SK-N-SH (cell line): ENCODE data around the gene DPF3.

Experiments used
- CHD2 ChIP-seq: fragments of 150-350 bp; IDR thresholded peaks from 2 replicates; pipeline ENCODE4 v1.6.1; 2018; ENCODE audit warnings: low read length; ENCODE audit not compliant: partially characterized antibody
- ELF1 ChIP-seq: IDR thresholded peaks from 2 replicates; pipeline ENCODE4 v1.4.0; 2012
- EP300 ChIP-seq, 2 experiments: IDR thresholded peaks; 2 replicates each; pipeline versions ENCODE4 v1.4.0 to v1.6.1; 2012; ENCODE audit warnings: borderline replicate concordance in 1 of 2, low read depth in 1 of 2, low read length in 1 of 2
- JUND ChIP-seq: IDR thresholded peaks from 2 replicates; pipeline ENCODE4 v1.4.0; 2012
- MXI1 ChIP-seq: IDR thresholded peaks from 2 replicates; pipeline ENCODE4 v1.6.1; 2012; ENCODE audit warnings: mild to moderate bottlenecking, low read depth, low read length, improper control_type of control experiment
- RAD21 ChIP-seq: IDR thresholded peaks from 2 replicates; pipeline ENCODE4 v1.6.1; 2012; ENCODE audit warnings: mild to moderate bottlenecking, low read length
- REST ChIP-seq: IDR thresholded peaks from 2 replicates; pipeline ENCODE4 v1.6.1; 2012; ENCODE audit warnings: mild to moderate bottlenecking, low read depth, low read length, moderate library complexity
- RFX5 ChIP-seq: IDR thresholded peaks from 2 replicates; pipeline ENCODE4 v1.6.1; 2012; ENCODE audit warnings: mild to moderate bottlenecking, improper control_type of control experiment, low read length
- SMC3 ChIP-seq: IDR thresholded peaks from 2 replicates; pipeline ENCODE4 v1.6.1; 2012; ENCODE audit warnings: low read depth, low read length, improper control_type of control experiment
- TAF1 ChIP-seq: IDR thresholded peaks from 2 replicates; pipeline ENCODE4 v1.6.1; 2012; ENCODE audit warnings: low read depth, mild to moderate bottlenecking, low read length, moderate library complexity, borderline replicate concordance
- TEAD4 ChIP-seq: IDR thresholded peaks from 2 replicates; pipeline ENCODE4 v1.4.0; 2012; ENCODE audit warnings: mild to moderate bottlenecking, borderline replicate concordance; ENCODE audit not compliant: insufficient read depth
- YY1 ChIP-seq: IDR thresholded peaks from 2 replicates; pipeline ENCODE4 v1.4.0; 2012; ENCODE audit warnings: low read depth, mild to moderate bottlenecking
- TF ChIP-seq, protein P1 (sequence below): fragments of 200-600 bp; sonication (generic); IDR thresholded peaks from 2 replicates; pipeline ENCODE4 v1.6.1; 2017; ENCODE audit warnings: antibody characterized with exemption, mild to moderate bottlenecking, moderate library complexity
- TF ChIP-seq, protein P2 (sequence below): IDR thresholded peaks from 2 replicates; pipeline ENCODE4; 2012

DNA sequence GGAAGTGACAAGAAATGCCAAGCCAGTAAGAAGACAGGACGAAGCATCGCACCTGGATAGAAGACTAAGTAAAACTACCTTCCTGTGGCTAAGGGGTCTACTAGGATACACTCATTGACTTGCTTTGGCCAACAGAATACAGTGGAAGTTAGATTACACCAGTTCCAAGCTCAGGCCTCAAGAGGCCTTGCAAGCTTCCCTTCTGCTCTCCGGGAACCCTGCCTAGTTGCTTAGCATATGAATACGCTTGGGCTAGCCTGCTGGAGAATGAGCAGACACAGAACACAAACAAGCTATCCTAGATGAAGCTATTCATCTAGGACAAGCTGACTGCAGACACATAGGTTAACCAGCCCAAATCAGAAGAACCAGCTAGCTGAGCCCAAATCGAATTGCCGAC, 97.0 kb downstream of the DPF3 start:
- TF ChIP-seq TAF1 (no peak), REST (no peak), MXI1 (no peak), YY1 (no peak), ELF1 (no peak), EP300 (IDR thresholded peaks at IDR 0.05; ENCODE audit: borderline replicate concordance in 1 of 2, low read depth in 1 of 2, low read length in 1 of 2) (no peak), CHD2 (no peak), TEAD4 (no peak), SMC3 (no peak), RAD21 (no peak), JUND (no peak), RFX5 (no peak)
- TF ChIP-seq, protein P1, sequence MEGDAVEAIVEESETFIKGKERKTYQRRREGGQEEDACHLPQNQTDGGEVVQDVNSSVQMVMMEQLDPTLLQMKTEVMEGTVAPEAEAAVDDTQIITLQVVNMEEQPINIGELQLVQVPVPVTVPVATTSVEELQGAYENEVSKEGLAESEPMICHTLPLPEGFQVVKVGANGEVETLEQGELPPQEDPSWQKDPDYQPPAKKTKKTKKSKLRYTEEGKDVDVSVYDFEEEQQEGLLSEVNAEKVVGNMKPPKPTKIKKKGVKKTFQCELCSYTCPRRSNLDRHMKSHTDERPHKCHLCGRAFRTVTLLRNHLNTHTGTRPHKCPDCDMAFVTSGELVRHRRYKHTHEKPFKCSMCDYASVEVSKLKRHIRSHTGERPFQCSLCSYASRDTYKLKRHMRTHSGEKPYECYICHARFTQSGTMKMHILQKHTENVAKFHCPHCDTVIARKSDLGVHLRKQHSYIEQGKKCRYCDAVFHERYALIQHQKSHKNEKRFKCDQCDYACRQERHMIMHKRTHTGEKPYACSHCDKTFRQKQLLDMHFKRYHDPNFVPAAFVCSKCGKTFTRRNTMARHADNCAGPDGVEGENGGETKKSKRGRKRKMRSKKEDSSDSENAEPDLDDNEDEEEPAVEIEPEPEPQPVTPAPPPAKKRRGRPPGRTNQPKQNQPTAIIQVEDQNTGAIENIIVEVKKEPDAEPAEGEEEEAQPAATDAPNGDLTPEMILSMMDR = no peak
- TF ChIP-seq, protein P2, sequence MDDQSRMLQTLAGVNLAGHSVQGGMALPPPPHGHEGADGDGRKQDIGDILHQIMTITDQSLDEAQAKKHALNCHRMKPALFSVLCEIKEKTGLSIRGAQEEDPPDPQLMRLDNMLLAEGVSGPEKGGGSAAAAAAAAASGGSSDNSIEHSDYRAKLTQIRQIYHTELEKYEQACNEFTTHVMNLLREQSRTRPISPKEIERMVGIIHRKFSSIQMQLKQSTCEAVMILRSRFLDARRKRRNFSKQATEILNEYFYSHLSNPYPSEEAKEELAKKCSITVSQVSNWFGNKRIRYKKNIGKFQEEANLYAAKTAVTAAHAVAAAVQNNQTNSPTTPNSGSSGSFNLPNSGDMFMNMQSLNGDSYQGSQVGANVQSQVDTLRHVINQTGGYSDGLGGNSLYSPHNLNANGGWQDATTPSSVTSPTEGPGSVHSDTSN = no peak
